Hepatocyte (in vitro differentiated cells): Measurements from ENCODE around the gene UQCRHL.

ENCODE experiments used
- CTCF ChIP-seq: fragments of 200-600 bp; sonication (generic); IDR thresholded peaks from 2 replicates; pipeline ENCODE4 v1.5.1; 2016; ENCODE audit warnings: antibody characterized with exemption, mild to moderate bottlenecking; ENCODE audit not compliant: poor library complexity
- EZH2 ChIP-seq: fragments of 200-600 bp; sonication (generic); IDR thresholded peaks from 2 replicates; pipeline ENCODE4 v1.6.1; 2016; ENCODE audit warnings: antibody characterized with exemption, mild to moderate bottlenecking, borderline replicate concordance

DNA sequence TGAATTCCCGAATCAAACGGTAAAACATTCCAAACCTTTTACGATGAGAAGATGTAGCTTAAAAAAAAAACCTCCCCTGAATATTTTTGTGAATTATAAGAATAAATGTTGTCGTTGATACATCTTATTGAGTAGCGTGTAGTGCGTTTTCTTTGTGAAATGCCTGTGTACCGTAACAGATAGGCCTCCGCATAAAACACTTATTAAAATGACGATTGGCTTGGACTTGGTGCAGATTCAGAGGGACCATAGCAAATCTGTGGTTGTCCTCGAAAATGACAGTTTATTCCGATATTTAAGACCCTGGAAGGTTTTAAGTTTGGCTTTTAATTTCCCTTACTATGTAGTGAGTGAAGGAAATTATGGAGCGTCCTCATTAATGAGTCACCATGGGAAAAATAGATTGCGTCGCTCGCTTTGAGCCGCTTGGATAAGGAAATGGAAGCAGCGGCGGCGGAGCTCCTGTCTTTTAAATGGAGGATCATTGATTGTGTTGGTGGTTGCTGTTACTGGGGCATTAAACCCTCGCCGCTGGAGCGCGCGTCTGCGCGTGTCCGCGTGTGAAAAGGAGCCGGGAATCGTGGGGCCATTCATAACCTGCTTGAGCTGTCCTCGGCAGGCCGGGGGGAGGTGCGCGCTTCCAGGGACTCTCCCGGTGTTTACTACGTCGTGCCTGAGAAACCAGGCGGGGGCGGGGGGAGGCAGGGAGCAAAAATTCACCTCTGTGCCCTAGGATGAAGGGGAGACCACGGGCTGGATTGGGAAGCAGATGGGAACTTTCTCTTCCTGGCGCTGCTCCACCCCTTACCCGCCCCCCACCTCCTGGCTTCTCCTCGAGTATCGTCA is 41.7 kb upstream of the UQCRHL start:
- TF ChIP-seq CTCF (no peak), EZH2 (no peak)
